Mucosa of stomach (tissue), 1 donor: ENCODE results near the gene TMEM51.

Experiments
- H3K27me3 ChIP-seq: one replicate; pipeline ENCODE4 v1.7.0; 2013; ENCODE audit warnings: mild to moderate bottlenecking, low read length; ENCODE audit not compliant: control insufficient read depth, insufficient read depth
- H3K36me3 ChIP-seq: one replicate; pipeline ENCODE4 v1.7.0; 2013; ENCODE audit warnings: low read length; ENCODE audit not compliant: control insufficient read depth, insufficient read depth
- H3K4me1 ChIP-seq: one replicate; pipeline ENCODE4 v1.7.0; 2013; ENCODE audit warnings: mild to moderate bottlenecking, low read length; ENCODE audit not compliant: control insufficient read depth, insufficient read depth
- H3K4me3 ChIP-seq: one replicate; pipeline ENCODE4 v1.7.0; 2013; ENCODE audit warnings: low read length
- H3K9ac ChIP-seq: one replicate; pipeline ENCODE4 v1.7.0; 2013; ENCODE audit warnings: mild to moderate bottlenecking, low read length, moderate library complexity
- H3K9me3 ChIP-seq: one replicate; pipeline ENCODE4 v1.7.0; 2013; ENCODE audit warnings: mild to moderate bottlenecking, low read length, moderate library complexity; ENCODE audit not compliant: control insufficient read depth
- donor health status: Pancreatic carcinoma.

TMEM51 gene

GRCh38 chr1:15117671-15118325 is 35.7 kb upstream of the TMEM51 start:
- Histone ChIP-seq H3K9ac (no peak overlapping the region), H3K4me3 (no peak overlapping the region), H3K36me3 (no peaks in the 10 kb centered on the region), H3K27me3 (no peaks in the 10 kb centered on the region), H3K4me1 (no peaks in the 10 kb centered on the region), H3K9me3 (no peaks in the 10 kb centered on the region)

GRCh38 chr1:15118579-15118978 is 35.0 kb upstream of the TMEM51 start:
- Histone ChIP-seq H3K4me3 (no peak overlapping the region), H3K27me3 (no peaks in the 10 kb centered on the region), H3K9me3 (no peaks in the 10 kb centered on the region), H3K36me3 (no peaks in the 10 kb centered on the region), H3K9ac (no peak overlapping the region), H3K4me1 (no peaks in the 10 kb centered on the region)

- Histone ChIP-seq H3K9me3 (no peaks in the 10 kb centered on the region), H3K4me1 (no peaks in the 10 kb centered on the region), H3K9ac (no peak overlapping the region), H3K4me3 (no peak overlapping the region), H3K36me3 (no peaks in the 10 kb centered on the region), H3K27me3 (no peaks in the 10 kb centered on the region)
These were observed 33.1 kb upstream of the TMEM51 start for GRCh38 chr1:15120251-15120945.

GRCh38 chr1:15122331-15122730 is 31.2 kb upstream of the TMEM51 start:
- Histone ChIP-seq H3K27me3 (no peaks in the 10 kb centered on the region), H3K4me1 (no peaks in the 10 kb centered on the region), H3K9ac (no peak overlapping the region), H3K9me3 (no peaks in the 10 kb centered on the region), H3K4me3 (no peak overlapping the region), H3K36me3 (no peaks in the 10 kb centered on the region)

GRCh38 chr1:15123270-15123669 is 30.3 kb upstream of the TMEM51 start:
- H3K4me1 ChIP-seq: no peaks in the 10 kb centered on the region
- no peaks in the 10 kb centered on the region for H3K36me3 ChIP-seq
- H3K9ac ChIP-seq: no peak overlapping the region
- H3K4me3 ChIP-seq: no peak overlapping the region
- no peaks in the 10 kb centered on the region for H3K9me3 ChIP-seq
- no peaks in the 10 kb centered on the region for H3K27me3 ChIP-seq

GRCh38 chr1:15123925-15124324 is 29.6 kb upstream of the TMEM51 start:
- H3K9ac ChIP-seq: no peak overlapping the region
- H3K27me3 ChIP-seq: no peaks in the 10 kb centered on the region
- H3K36me3 ChIP-seq: no peaks in the 10 kb centered on the region
- H3K4me3 ChIP-seq: no peak overlapping the region
- no peaks in the 10 kb centered on the region for H3K4me1 ChIP-seq
- H3K9me3 ChIP-seq: no peaks in the 10 kb centered on the region

GRCh38 chr1:15124362-15125100 is 29.0 kb upstream of the TMEM51 start:
- Histone ChIP-seq H3K36me3 (no peaks in the 10 kb centered on the region), H3K27me3 (no peaks in the 10 kb centered on the region)

GRCh38 chr1:15125101-15125745 is 28.3 kb upstream of the TMEM51 start:
- no peak overlapping the region for H3K9ac ChIP-seq
- no peaks in the 10 kb centered on the region for H3K9me3 ChIP-seq
- no peaks in the 10 kb centered on the region for H3K4me1 ChIP-seq
- H3K27me3 ChIP-seq: no peaks in the 10 kb centered on the region
- no peaks in the 10 kb centered on the region for H3K36me3 ChIP-seq
- H3K4me3 ChIP-seq: no peak overlapping the region

More at GRCh38 chr1:15124362-15125100, 29.0 kb upstream of the TMEM51 start:
- H3K9ac ChIP-seq: no peak overlapping the region
- H3K9me3 ChIP-seq: no peaks in the 10 kb centered on the region
- H3K4me1 ChIP-seq: no peaks in the 10 kb centered on the region
- no peak overlapping the region for H3K4me3 ChIP-seq

- no peaks in the 10 kb centered on the region for H3K4me1 ChIP-seq
- no peaks in the 10 kb centered on the region for H3K9me3 ChIP-seq
- no peaks in the 10 kb centered on the region for H3K36me3 ChIP-seq
- H3K4me3 ChIP-seq: no peak overlapping the region
- H3K27me3 ChIP-seq: no peaks in the 10 kb centered on the region
- no peak overlapping the region for H3K9ac ChIP-seq
These were observed 25.5 kb upstream of the TMEM51 start for GRCh38 chr1:15128077-15128476.

- H3K4me1 ChIP-seq: no peaks in the 10 kb centered on the region
- H3K27me3 ChIP-seq: no peaks in the 10 kb centered on the region
- no peak overlapping the region for H3K9ac ChIP-seq
- no peaks in the 10 kb centered on the region for H3K9me3 ChIP-seq
- no peak overlapping the region for H3K4me3 ChIP-seq
- no peaks in the 10 kb centered on the region for H3K36me3 ChIP-seq
These were observed 24.8 kb upstream of the TMEM51 start for GRCh38 chr1:15128520-15129313.

- no peak overlapping the region for H3K4me3 ChIP-seq
- H3K27me3 ChIP-seq: no peaks in the 10 kb centered on the region
- no peaks in the 10 kb centered on the region for H3K36me3 ChIP-seq
- no peaks in the 10 kb centered on the region for H3K9me3 ChIP-seq
- no peak overlapping the region for H3K9ac ChIP-seq
- no peaks in the 10 kb centered on the region for H3K4me1 ChIP-seq
These were observed 23.6 kb upstream of the TMEM51 start for GRCh38 chr1:15129944-15130343.
